ENCODE measurements around the gene B3GALT6. TPM values are rescaled to one million over a fixed set of nuclear protein-coding genes. Genes with fewer than 3 reads are reported as not detected.

B3GALT6 gene
- polyA plus RNA-seq, 3 donors = 22.3 to 27.1 (median 25.0) TPM

- no peak for DNase-seq
Observed at GRCh38 chr1:1226566-1227362, 5.3 kb upstream of the B3GALT6 start.

GRCh38 chr1:1227386-1227785, 4.7 kb upstream of the B3GALT6 start:
- no peak for DNase-seq

GRCh38 chr1:1228187-1228586, 3.9 kb upstream of the B3GALT6 start:
- no peak for DNase-seq

GRCh38 chr1:1228596-1229321, 3.3 kb upstream of the B3GALT6 start:
- no peak for DNase-seq

- no peak for DNase-seq
Observed at GRCh38 chr1:1229770-1230169, 2.3 kb upstream of the B3GALT6 start.

GRCh38 chr1:1230656-1231399, 1.2 kb upstream of the B3GALT6 start:
- no peak for DNase-seq

- DNase-seq = peak; percentile 97
Observed at GRCh38 chr1:1231400-1232207, 433 bp upstream of the B3GALT6 start, which contains the start of gene SDF4. Gene SDF4 (minus strand): TSS chr1:1232001. CDS start chr1:1228772, 3,229 bp downstream.

GRCh38 chr1:1232796-1233566, 944 bp downstream of the B3GALT6 start:
- no peak for DNase-seq

- DNase-seq = no peak
Observed at GRCh38 chr1:1233567-1233892, 1.5 kb downstream of the B3GALT6 start.

GRCh38 chr1:1234180-1234808, 2.3 kb downstream of the B3GALT6 start:
- no peak for DNase-seq

GRCh38 chr1:1235016-1235744, 3.1 kb downstream of the B3GALT6 start:
- DNase-seq = no peak

- no peak for DNase-seq
Observed at GRCh38 chr1:1236176-1236763, 4.2 kb downstream of the B3GALT6 start.

GRCh38 chr1:1236945-1237873, 5.2 kb downstream of the B3GALT6 start:
- no peak for DNase-seq

- DNase-seq = no peak
Observed at GRCh38 chr1:1237874-1238701, 6.1 kb downstream of the B3GALT6 start.

GRCh38 chr1:1238702-1239178, 6.7 kb downstream of the B3GALT6 start:
- no peak for DNase-seq

- DNase-seq = no peak
Observed at GRCh38 chr1:1239227-1239613, 7.2 kb downstream of the B3GALT6 start.
